ENCODE measurements around the gene LYZ.
"Not testable (repeated sequence)": the region's sequence is repeated elsewhere in the genome, so short reads cannot be mapped to it uniquely, and the experiment has no call there.

Gene LYZ

GRCh38 chr12:69348162-69348938 is at the start of gene LYZ:
LYZ (plus strand) TSS chr12:69348381; CDS start chr12:69348409, 28 bp downstream.
- DNase-seq (ENCODE audit: low read depth in 2 of 2): no peak

GRCh38 chr12:69298947-69299346 is 49.2 kb upstream of the LYZ start:
- DNase-seq (ENCODE audit: low read depth in 2 of 2): no peak

- DNase-seq (ENCODE audit: low read depth in 2 of 2): no peak
These were observed 43.9 kb upstream of the LYZ start for GRCh38 chr12:69304284-69304683.

GRCh38 chr12:69309461-69309860 is 38.7 kb upstream of the LYZ start:
- no peak for DNase-seq (ENCODE audit: low read depth in 2 of 2)

GRCh38 chr12:69313209-69313608 is 35.0 kb upstream of the LYZ start:
- no peak for DNase-seq (ENCODE audit: low read depth in 2 of 2)

- DNase-seq (ENCODE audit: low read depth in 2 of 2): not testable (repeated sequence)
These were observed 31.4 kb upstream of the LYZ start for GRCh38 chr12:69316784-69317183.

GRCh38 chr12:69317233-69317632 is 30.9 kb upstream of the LYZ start:
- DNase-seq (ENCODE audit: low read depth in 2 of 2): not testable (repeated sequence)

GRCh38 chr12:69318225-69318624 is 30.0 kb upstream of the LYZ start:
- no peak for DNase-seq (ENCODE audit: low read depth in 2 of 2)

GRCh38 chr12:69321351-69321750 is 26.8 kb upstream of the LYZ start:
- DNase-seq (ENCODE audit: low read depth in 2 of 2): no peak

- DNase-seq (ENCODE audit: low read depth in 2 of 2): no peak
These were observed 23.2 kb upstream of the LYZ start for GRCh38 chr12:69324797-69325466.

GRCh38 chr12:69328426-69328825 is 19.8 kb upstream of the LYZ start:
- DNase-seq (ENCODE audit: low read depth in 2 of 2): no peak

- no peak for DNase-seq (ENCODE audit: low read depth in 2 of 2)
These were observed 18.3 kb upstream of the LYZ start for GRCh38 chr12:69329669-69330428.

- DNase-seq (ENCODE audit: low read depth in 2 of 2): no peak
These were observed 17.4 kb upstream of the LYZ start for GRCh38 chr12:69330475-69331473.

GRCh38 chr12:69331519-69331908 is 16.7 kb upstream of the LYZ start:
- no peak for DNase-seq (ENCODE audit: low read depth in 2 of 2)

GRCh38 chr12:69331909-69332684 is 16.1 kb upstream of the LYZ start:
- no peak for DNase-seq (ENCODE audit: low read depth in 2 of 2)

GRCh38 chr12:69332815-69333358 is 15.3 kb upstream of the LYZ start:
- DNase-seq (ENCODE audit: low read depth in 2 of 2): no peak

GRCh38 chr12:69334158-69334557 is 14.0 kb upstream of the LYZ start:
- no peak for DNase-seq (ENCODE audit: low read depth in 2 of 2)

GRCh38 chr12:69337311-69338090 is 10.7 kb upstream of the LYZ start:
- DNase-seq (ENCODE audit: low read depth in 2 of 2): no peak

GRCh38 chr12:69338120-69338859 is 9.9 kb upstream of the LYZ start:
- DNase-seq (ENCODE audit: low read depth in 2 of 2): no peak

All from fibroblast of skin of left biceps (primary cell).